PC-9 (cell line): ENCODE data around the gene ACOXL. TPM values are rescaled to one million over a fixed set of nuclear protein-coding genes. Genes with fewer than 3 reads are reported as not detected.
A peak's percentile ranks its signal among the peaks of the same experiment; 100 is the strongest.

Source experiments
- BruUV-seq: library from RNA; stranded (reverse); fragments of 400-500 nt; replicated peaks from 2 replicates; lab custom pipeline; 2021; lab: Mats Ljungman, UMichigan
- CTCF ChIA-PET: fragments of 300-600 bp; sonication (Branson Sonifier 250); formaldehyde crosslinking; loops from one replicate; lab custom pipeline; 2022; ENCODE audit warnings: antibody characterized with exemption; lab: Charles Lee
- POLR2A ChIA-PET: fragments of 300-600 bp; sonication (Branson Sonifier 250); formaldehyde crosslinking; loops from one replicate; lab custom pipeline; 2022; ENCODE audit warnings: antibody characterized with exemption; ENCODE audit not compliant: unreplicated experiment; lab: Charles Lee
- DNase-seq, 2 experiments: peaks; one replicate each; pipeline versions ENCODE4 v3.0.0 to v3.0.0-alpha.2; 2015 to 2022; ENCODE audit warnings: mixed read lengths in 1 of 2
- H2AFZ ChIP-seq: fragments of 200-600 bp; sonication (generic); 2 replicates; pipeline ENCODE4 v1.8.1; 2017; ENCODE audit warnings: antibody characterized with exemption
- H3F3A ChIP-seq: fragments of 200-600 bp; sonication (generic); 2 replicates; pipeline ENCODE4 v1.8.1; 2017; ENCODE audit warnings: antibody characterized with exemption, mild to moderate bottlenecking, low read depth; ENCODE audit not compliant: insufficient read depth
- H3K27ac ChIP-seq: fragments of 200-600 bp; sonication (generic); 2 replicates; pipeline ENCODE4 v1.6.1; 2016; ENCODE audit warnings: mixed run types
- H3K27me3 ChIP-seq: fragments of 200-600 bp; sonication (generic); 2 replicates; pipeline ENCODE4 v1.6.1; 2016; ENCODE audit warnings: low read depth, mixed run types; ENCODE audit not compliant: insufficient read depth
- H3K36me3 ChIP-seq: fragments of 200-600 bp; sonication (generic); 2 replicates; pipeline ENCODE4 v1.6.1; 2016; ENCODE audit warnings: low read depth, mixed run types
- H3K4me1 ChIP-seq: fragments of 200-600 bp; sonication (generic); replicated peaks from 2 replicates; pipeline ENCODE4 v1.6.1; 2016; ENCODE audit warnings: mixed run types; ENCODE audit not compliant: insufficient read depth
- H3K4me2 ChIP-seq: fragments of 200-600 bp; sonication (generic); 2 replicates; pipeline ENCODE4 v1.6.1; 2017; ENCODE audit warnings: mixed run types
- H3K4me3 ChIP-seq: fragments of 200-600 bp; sonication (generic); 2 replicates; pipeline ENCODE4 v1.6.1; 2016; ENCODE audit warnings: mixed run types
- H3K79me2 ChIP-seq: fragments of 200-600 bp; sonication (generic); 2 replicates; pipeline ENCODE4 v1.6.1; 2017; ENCODE audit warnings: low read depth, mixed run types
- H3K9me2 ChIP-seq: fragments of 200-600 bp; sonication (generic); 2 replicates; pipeline ENCODE4 v1.8.1; 2017; ENCODE audit warnings: mild to moderate bottlenecking; ENCODE audit not compliant: insufficient read depth
- H3K9me3 ChIP-seq: fragments of 200-600 bp; sonication (generic); 2 replicates; pipeline ENCODE4 v1.8.1; 2016; ENCODE audit warnings: low read depth; ENCODE audit not compliant: insufficient read depth
- H4K20me1 ChIP-seq: fragments of 200-600 bp; sonication (generic); 2 replicates; pipeline ENCODE4 v1.8.1; 2017; ENCODE audit not compliant: insufficient read depth
- CTCF ChIP-seq: fragments of 200-600 bp; sonication (generic); conservative IDR thresholded peaks from 2 replicates; pipeline ENCODE4 v1.6.1; 2017; ENCODE audit warnings: mixed run types, antibody characterized with exemption, mild to moderate bottlenecking, moderate library complexity
- EZH2 ChIP-seq: fragments of 200-600 bp; sonication (generic); IDR thresholded peaks from 2 replicates; pipeline ENCODE4 v1.8.0; 2017; ENCODE audit warnings: antibody characterized with exemption, low read depth
- intact Hi-C: fragments of 100-400 bp; cut with micrococcal nuclease; formaldehyde crosslinking; loops from one replicate; pipeline ENCODE4 v1.10.0; 2022; ENCODE audit not compliant: unreplicated experiment
- total RNA-seq: library from RNA; stranded (reverse); gene quantifications from 2 replicates; pipeline ENCODE4 v1.2.3, GENCODE V29; 2021

Gene ACOXL
- total RNA-seq, 1 experiment from 2014 or later, result 10.7 TPM

- POLR2A ChIA-PET, result no interaction called here
- Histone ChIP-seq H3K4me2 (no peak overlapping the region), H3K79me2 (no peaks in the 10 kb centered on the region), H3K4me3 (no peak overlapping the region), H3K27me3 (no peaks in the 10 kb centered on the region), H3K36me3 (no peaks in the 10 kb centered on the region), H3K9me2 (no peaks in the 10 kb centered on the region), H4K20me1 (no peaks in the 10 kb centered on the region), H3K4me1 (peaks cover 8% of the 10 kb centered on the region; the same call in 1 of the 2 replicates), H3F3A (no peaks in the 10 kb centered on the region; the same call in 1 of the 2 replicates), H3K27ac (no peak overlapping the region), H2AFZ (no peak overlapping the region), H3K9me3 (no peaks in the 10 kb centered on the region)
- no TSS peak for BruUV-seq
- TF ChIP-seq EZH2, result no peak
- no peak for TF ChIP-seq CTCF
- CTCF ChIA-PET, result interaction anchor here (0.5 kb wide), 1 partner anchor 584 kb away, joined by 9 read pairs; no protein-coding TSS in a partner anchor
- intact Hi-C loops, result loop anchor here (2.0 kb wide), 1 partner anchor 252 kb away; the partner anchor contains the start of gene BCL2L11
- DNase-seq, result no peak
Measured at GRCh38 chr2:110868971-110869370, 136.6 kb downstream of the ACOXL start.

GRCh38 chr2:110869472-110870446 lies 137.4 kb downstream of the ACOXL start:
- no peaks in the 10 kb centered on the region for H3K79me2 ChIP-seq
- H3K36me3 ChIP-seq, result no peaks in the 10 kb centered on the region
- no peak overlapping the region for H3K4me2 ChIP-seq
- POLR2A ChIA-PET, result no interaction called here
- H3F3A ChIP-seq, result no peaks in the 10 kb centered on the region; the same call in 1 of the 2 replicates
- no peak overlapping the region for H2AFZ ChIP-seq
- H3K4me3 ChIP-seq, result no peak overlapping the region
- H3K27ac ChIP-seq, result no peak overlapping the region
- no peaks in the 10 kb centered on the region for H4K20me1 ChIP-seq
- CTCF ChIA-PET, result no interaction called here
- no peaks in the 10 kb centered on the region for H3K9me3 ChIP-seq
- peaks cover 8% of the 10 kb centered on the region; the same call in 1 of the 2 replicates for H3K4me1 ChIP-seq
- no peaks in the 10 kb centered on the region for H3K9me2 ChIP-seq
- BruUV-seq, result no TSS peak
- DNase-seq, result peak; percentile 64 to 84
- TF ChIP-seq EZH2, result no peak
- no peak for TF ChIP-seq CTCF
- intact Hi-C loops, result loop anchor here (2.0 kb wide), 1 partner anchor 251 kb away; the partner anchor contains the start of gene BCL2L11
- no peaks in the 10 kb centered on the region for H3K27me3 ChIP-seq

GRCh38 chr2:110870545-110870944 lies 138.2 kb downstream of the ACOXL start:
- Histone ChIP-seq H2AFZ (no peak overlapping the region), H3K4me1 (peaks cover 4% of the 10 kb centered on the region; the same call in 1 of the 2 replicates), H3K79me2 (no peaks in the 10 kb centered on the region), H3K4me3 (no peak overlapping the region), H3F3A (no peaks in the 10 kb centered on the region; the same call in 1 of the 2 replicates), H3K9me3 (no peaks in the 10 kb centered on the region), H3K36me3 (no peaks in the 10 kb centered on the region), H3K27me3 (no peaks in the 10 kb centered on the region), H4K20me1 (no peaks in the 10 kb centered on the region), H3K9me2 (no peaks in the 10 kb centered on the region), H3K4me2 (no peak overlapping the region), H3K27ac (no peak overlapping the region)
- ChIA-PET POLR2A (no interaction called here), CTCF (no interaction called here)
- TF ChIP-seq CTCF, result no peak
- no peak for TF ChIP-seq EZH2
- BruUV-seq, result no TSS peak
- intact Hi-C loops, result no loop called here
- no peak for DNase-seq
